Esophagus muscularis mucosa (tissue), 4 donors: ENCODE measurements around the gene CCNT1. TPM values are rescaled to one million over a fixed set of nuclear protein-coding genes. Genes with fewer than 3 reads are reported as not detected.
"Not testable (repeated sequence)": the region's sequence is repeated elsewhere in the genome, so short reads cannot be mapped to it uniquely, and the experiment has no call there.

Experiments used
- DNase-seq: peaks from one replicate; pipeline ENCODE4 v3.0.0-alpha.2; 2017; ENCODE audit errors: extremely low spot score
- H3K27ac ChIP-seq, 4 donors: fragments of 200-600 bp; sonication (generic); replicated peaks in 1 of 4; 1 replicate in 3 of 4; 2 replicates in 1 of 4; pipeline ENCODE4 v1.5.1; 2016 to 2019; ENCODE audit warnings: mild to moderate bottlenecking in 1 of 4
- H3K27me3 ChIP-seq, 4 donors: fragments of 200-600 bp; sonication (generic); one replicate each; pipeline versions ENCODE4 v1.5.1 to v1.6.0; 2016 to 2019
- H3K36me3 ChIP-seq, 4 donors: fragments of 200-600 bp; sonication (generic); one replicate each; pipeline ENCODE4 v1.5.1; 2016 to 2019
- H3K4me1 ChIP-seq, 4 donors: fragments of 200-600 bp; sonication (generic); one replicate each; pipeline ENCODE4 v1.5.1; 2016 to 2019
- H3K4me3 ChIP-seq, 4 donors: fragments of 200-600 bp; sonication (generic); 1 replicate in 2 of 4; 2 replicates in 2 of 4; pipeline ENCODE4 v1.5.1; 2016 to 2019; ENCODE audit warnings: mild to moderate bottlenecking in 4 of 4, moderate library complexity in 1 of 4
- H3K9me3 ChIP-seq, 4 donors: fragments of 200-600 bp; sonication (generic); 1 replicate in 3 of 4; 2 replicates in 1 of 4; pipeline ENCODE4 v1.5.1; 2016 to 2019
- EP300 ChIP-seq: sonication (generic); formaldehyde crosslinking; IDR thresholded peaks from one replicate; pipeline ENCODE4 v1.6.1; 2017; ENCODE audit warnings: antibody characterized with exemption
- POLR2A ChIP-seq: fragments of 450-650 bp; IDR thresholded peaks from one replicate; pipeline ENCODE4 v1.6.1; 2017; ENCODE audit warnings: antibody characterized with exemption, moderate library complexity, mild to moderate bottlenecking, low read depth
- POLR2AphosphoS5 ChIP-seq, 2 donors: sonication (generic); formaldehyde crosslinking; IDR thresholded peaks; one replicate each; pipeline ENCODE4 v1.6.1; 2017; ENCODE audit warnings: antibody characterized with exemption in 2 of 2
- WGBS: methylation state at CpG from one replicate; pipeline ENCODE4 v1.1.5; 2018; 5-methylcytosine and 5-hydroxymethylcytosine counted together
- intact Hi-C: fragments of 100-400 bp; cut with DNase I; formaldehyde crosslinking; loops from one replicate; pipeline ENCODE4 v1.15.1; 2023
- total RNA-seq, 4 donors: library from RNA; depleted of rRNA; stranded (reverse); fragments of >200 nt; gene quantifications; one replicate each; pipeline versions ENCODE4 v1.1.0 to v1.2.1, GENCODE V29; 2016
- TF ChIP-seq, protein P1 (sequence below), 3 experiments: fragments of 200-600 bp in 2 of 3; fragments of 450-650 bp in 1 of 3; sonication (generic) in 2 of 3; IDR thresholded peaks; one replicate each; pipeline ENCODE4 v1.5.1; 2017 to 2019; ENCODE audit warnings: antibody characterized with exemption in 3 of 3, mild to moderate bottlenecking in 2 of 3, moderate library complexity in 1 of 3

Gene CCNT1
- total RNA-seq, 4 donors from 2014 or later, result 18.8 to 22.0 (median 19.8) TPM

DNA sequence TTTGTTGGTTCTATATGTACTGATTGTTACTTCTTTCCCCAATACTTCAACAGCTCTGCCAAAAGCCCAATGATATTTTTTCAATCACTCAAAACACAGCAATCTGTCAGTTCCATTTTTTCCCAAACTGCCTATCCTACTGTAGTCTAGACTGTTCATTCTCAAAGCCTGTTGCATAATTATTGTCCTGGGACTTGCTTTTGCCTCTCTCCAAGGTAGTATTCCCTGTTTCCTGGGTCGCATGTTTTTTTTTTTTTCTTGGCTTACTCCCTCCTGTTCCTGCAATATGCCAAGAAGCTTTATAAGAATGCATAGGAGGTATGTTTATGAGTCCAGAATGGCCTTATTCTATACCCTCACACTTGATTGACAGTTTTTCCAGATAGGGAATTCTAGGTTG is 19.9 kb upstream of the CCNT1 start:
- Histone ChIP-seq H3K27ac (no peak overlapping the region), H3K4me3 (no peak overlapping the region), H3K36me3 (no peaks in the 10 kb centered on the region), H3K4me1 (no peaks in the 10 kb centered on the region), H3K27me3 (peaks cover 0 to 14% (median 5%) of the 10 kb centered on the region in 4 donors), H3K9me3 (no peaks in the 10 kb centered on the region)
- TF ChIP-seq, protein P1, sequence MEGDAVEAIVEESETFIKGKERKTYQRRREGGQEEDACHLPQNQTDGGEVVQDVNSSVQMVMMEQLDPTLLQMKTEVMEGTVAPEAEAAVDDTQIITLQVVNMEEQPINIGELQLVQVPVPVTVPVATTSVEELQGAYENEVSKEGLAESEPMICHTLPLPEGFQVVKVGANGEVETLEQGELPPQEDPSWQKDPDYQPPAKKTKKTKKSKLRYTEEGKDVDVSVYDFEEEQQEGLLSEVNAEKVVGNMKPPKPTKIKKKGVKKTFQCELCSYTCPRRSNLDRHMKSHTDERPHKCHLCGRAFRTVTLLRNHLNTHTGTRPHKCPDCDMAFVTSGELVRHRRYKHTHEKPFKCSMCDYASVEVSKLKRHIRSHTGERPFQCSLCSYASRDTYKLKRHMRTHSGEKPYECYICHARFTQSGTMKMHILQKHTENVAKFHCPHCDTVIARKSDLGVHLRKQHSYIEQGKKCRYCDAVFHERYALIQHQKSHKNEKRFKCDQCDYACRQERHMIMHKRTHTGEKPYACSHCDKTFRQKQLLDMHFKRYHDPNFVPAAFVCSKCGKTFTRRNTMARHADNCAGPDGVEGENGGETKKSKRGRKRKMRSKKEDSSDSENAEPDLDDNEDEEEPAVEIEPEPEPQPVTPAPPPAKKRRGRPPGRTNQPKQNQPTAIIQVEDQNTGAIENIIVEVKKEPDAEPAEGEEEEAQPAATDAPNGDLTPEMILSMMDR (IDR thresholded peaks at IDR 0.05), result no peak
- TF ChIP-seq POLR2A (no peak), EP300 (no peak), POLR2AphosphoS5 (IDR thresholded peaks at IDR 0.05) (no peak)
- no peak for DNase-seq
- intact Hi-C loops, result no loop called here
- WGBS, result 46% methylated on average over 1 of the region's 1 CpG

DNA sequence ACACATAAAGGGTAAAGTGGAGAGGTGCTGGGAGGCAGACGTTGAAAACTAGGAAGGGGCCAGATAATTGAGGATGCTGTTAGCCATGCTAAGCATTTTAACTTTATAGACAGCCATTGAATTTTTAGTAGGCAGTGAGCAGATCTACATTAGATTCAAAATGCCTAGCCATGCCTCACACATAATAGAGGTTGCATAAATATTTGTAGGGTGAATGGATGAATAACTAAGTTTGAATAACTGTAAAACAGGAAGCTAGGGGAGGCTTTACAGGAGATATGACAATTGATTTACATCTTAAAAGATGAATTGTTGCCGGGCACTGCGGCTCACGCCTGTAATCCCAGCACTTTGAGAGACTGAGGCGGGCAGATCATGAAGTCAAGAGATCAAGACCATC is 12.3 kb upstream of the CCNT1 start:
- no peaks in the 10 kb centered on the region for H3K27me3 ChIP-seq
- DNase-seq, result no peak
- H3K27ac ChIP-seq, result no peak overlapping the region
- H3K4me1 ChIP-seq, result no peaks in the 10 kb centered on the region
- intact Hi-C loops, result no loop called here
- 74% methylated on average over 5 of the region's 5 CpGs for WGBS
- H3K9me3 ChIP-seq, result no peaks in the 10 kb centered on the region
- TF ChIP-seq, protein P1 (IDR thresholded peaks at IDR 0.05), result no peak
- TF ChIP-seq POLR2AphosphoS5 (IDR thresholded peaks at IDR 0.05) (no peak), EP300 (no peak), POLR2A (no peak)
- H3K4me3 ChIP-seq, result no peak overlapping the region
- H3K36me3 ChIP-seq, result no peaks in the 10 kb centered on the region

DNA sequence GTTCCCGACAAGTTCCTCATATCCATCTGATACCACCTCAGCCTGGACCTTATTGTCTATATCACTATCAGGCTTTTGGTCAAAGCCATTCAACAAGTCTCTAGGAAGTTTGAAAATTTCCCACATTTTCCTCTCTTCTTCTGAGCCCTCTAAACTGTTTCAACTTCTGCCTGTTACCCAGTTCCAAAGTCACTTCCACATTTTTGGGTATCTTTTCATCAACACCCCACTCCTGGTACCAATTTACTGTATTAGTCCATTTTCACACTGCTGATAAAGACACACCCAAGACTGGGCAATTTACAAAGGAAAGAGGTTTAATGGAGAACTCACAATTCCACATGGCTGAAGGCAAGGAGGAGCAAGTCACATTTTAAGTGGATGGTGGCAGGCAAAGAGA is 4.2 kb upstream of the CCNT1 start:
- H3K4me1 ChIP-seq, H3K27me3 ChIP-seq, intact Hi-C loops, H3K4me3 ChIP-seq, H3K27ac ChIP-seq, DNase-seq, H3K36me3 ChIP-seq: not testable (repeated sequence)
- 96% methylated on average over 1 of the region's 1 CpG for WGBS
- H3K9me3 ChIP-seq, result peaks cover 0 to 14% (median 10%) of the 10 kb centered on the region in 4 donors

DNA sequence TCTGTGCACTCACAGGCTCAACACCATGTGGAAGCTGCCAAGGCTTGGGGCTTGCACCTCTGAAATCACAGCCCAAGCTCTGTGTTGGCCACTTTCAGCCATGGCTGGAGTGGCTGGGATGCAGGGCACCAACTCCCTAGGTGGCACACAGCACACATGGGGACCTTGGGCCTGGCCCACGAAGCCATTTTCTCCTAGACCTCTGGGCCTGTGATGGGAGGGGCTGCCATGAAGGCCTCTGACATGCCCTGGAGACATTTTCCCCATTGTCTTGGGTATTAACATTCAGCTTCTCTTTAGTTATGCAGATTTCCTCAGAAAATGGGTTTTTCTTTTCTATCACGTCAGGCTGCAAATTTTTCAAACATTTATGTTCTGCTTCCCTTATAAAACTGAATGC is 3.7 kb upstream of the CCNT1 start:
- DNase-seq, intact Hi-C loops, H3K27me3 ChIP-seq, H3K36me3 ChIP-seq, H3K4me3 ChIP-seq, H3K27ac ChIP-seq: not testable (repeated sequence)
- Histone ChIP-seq H3K4me1 (peaks cover 8 to 15% (median 10%) of the 10 kb centered on the region in 4 donors), H3K9me3 (peaks cover 0 to 14% (median 10%) of the 10 kb centered on the region in 4 donors)
- 88% methylated on average over 2 of the region's 2 CpGs for WGBS

DNA sequence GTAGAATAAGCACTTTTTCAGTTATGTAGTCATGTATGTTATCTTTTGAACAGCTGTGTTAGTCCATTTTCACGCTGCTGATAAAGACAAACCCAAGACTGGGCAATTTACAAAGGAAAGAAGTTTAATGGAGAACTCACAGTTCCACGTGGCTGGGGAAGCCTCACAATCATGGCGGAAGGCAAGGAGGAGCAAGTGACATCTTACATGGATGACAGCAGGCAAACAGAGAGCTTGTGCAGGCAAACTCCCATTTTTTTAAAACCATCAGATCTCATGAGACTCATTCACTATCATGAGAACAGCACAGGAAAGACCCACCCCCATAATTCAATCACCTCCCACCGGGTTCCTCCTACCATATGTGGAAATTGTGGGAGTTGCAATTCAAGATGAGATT is 2.5 kb upstream of the CCNT1 start:
- 81% methylated on average over 4 of the region's 4 CpGs for WGBS

DNA sequence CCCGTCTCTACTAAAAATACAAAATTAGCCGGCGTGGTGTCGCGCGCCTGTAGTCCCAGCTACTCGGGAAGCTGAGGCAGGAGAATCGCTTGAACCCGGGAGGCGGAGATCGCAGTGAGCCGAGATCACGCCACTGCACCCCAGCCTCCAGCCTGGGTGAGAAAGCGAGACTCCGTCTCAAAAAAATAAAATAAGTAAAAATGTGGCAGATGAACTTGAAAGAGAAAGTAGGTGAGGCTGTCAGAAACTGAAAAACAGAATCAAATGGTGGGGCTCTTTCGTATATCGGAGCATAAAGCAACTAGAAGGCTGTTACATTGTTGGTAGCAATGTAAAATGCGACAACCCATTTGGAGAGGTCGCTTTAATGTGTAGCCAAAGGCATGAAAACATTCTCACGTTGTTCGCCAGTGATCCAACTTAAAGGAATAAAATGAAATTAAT is 767 bp upstream of the CCNT1 start:
- 10% methylated on average over 20 of the region's 21 CpGs for WGBS
- Histone ChIP-seq H3K9me3 (peaks cover 0 to 14% (median 10%) of the 10 kb centered on the region in 4 donors), H3K36me3 (peaks cover 3 to 20% (median 14%) of the 10 kb centered on the region in 4 donors), H3K4me1 (peaks cover 30 to 43% (median 33%) of the 10 kb centered on the region in 4 donors), H3K27ac (peak overlapping the region; percentile 88 to 97 (median 90)), H3K27me3 (no peaks in the 10 kb centered on the region), H3K4me3 (peak overlapping the region; percentile 74 to 82 (median 77))
- intact Hi-C loops, result no loop called here
- DNase-seq, result no peak
- TF ChIP-seq POLR2A, result no peak
- no peak for TF ChIP-seq POLR2AphosphoS5 (IDR thresholded peaks at IDR 0.05)
- TF ChIP-seq, protein P1 (IDR thresholded peaks at IDR 0.05), result no peak
- TF ChIP-seq EP300, result no peak

More for the DNA sequence above, 2.5 kb upstream of the CCNT1 start:
- intact Hi-C loops, H3K4me3 ChIP-seq, H3K36me3 ChIP-seq, H3K27ac ChIP-seq, DNase-seq, H3K27me3 ChIP-seq: not testable (repeated sequence)
- H3K9me3 ChIP-seq, result peaks cover 0 to 14% (median 10%) of the 10 kb centered on the region in 4 donors
- H3K4me1 ChIP-seq, result peaks cover 20 to 27% (median 22%) of the 10 kb centered on the region in 4 donors
